Mammary epithelial cell (primary cell): ENCODE results near the gene IMMP2L.

Source experiments
- EZH2 ChIP-seq: IDR thresholded peaks from 2 replicates; pipeline ENCODE4 v1.6.1; 2012; ENCODE audit warnings: low read length, inconsistent platforms, borderline replicate concordance
- TF ChIP-seq, protein P1 (sequence below), 2 donors: IDR thresholded peaks in 1 of 2; conservative IDR thresholded peaks in 1 of 2; 2 replicates each; pipeline ENCODE4 v1.5.1; 2011 to 2012; ENCODE audit warnings: inconsistent platforms in 2 of 2, low read length in 2 of 2, mild to moderate bottlenecking in 2 of 2, control low read depth in 1 of 2, low read depth in 1 of 2; ENCODE audit not compliant: insufficient read depth in 1 of 2; ENCODE audit errors: extremely low read depth in 1 of 2

GRCh38 chr7:111530356-111530668 is 32.0 kb downstream of the IMMP2L start:
- TF ChIP-seq, protein P1, sequence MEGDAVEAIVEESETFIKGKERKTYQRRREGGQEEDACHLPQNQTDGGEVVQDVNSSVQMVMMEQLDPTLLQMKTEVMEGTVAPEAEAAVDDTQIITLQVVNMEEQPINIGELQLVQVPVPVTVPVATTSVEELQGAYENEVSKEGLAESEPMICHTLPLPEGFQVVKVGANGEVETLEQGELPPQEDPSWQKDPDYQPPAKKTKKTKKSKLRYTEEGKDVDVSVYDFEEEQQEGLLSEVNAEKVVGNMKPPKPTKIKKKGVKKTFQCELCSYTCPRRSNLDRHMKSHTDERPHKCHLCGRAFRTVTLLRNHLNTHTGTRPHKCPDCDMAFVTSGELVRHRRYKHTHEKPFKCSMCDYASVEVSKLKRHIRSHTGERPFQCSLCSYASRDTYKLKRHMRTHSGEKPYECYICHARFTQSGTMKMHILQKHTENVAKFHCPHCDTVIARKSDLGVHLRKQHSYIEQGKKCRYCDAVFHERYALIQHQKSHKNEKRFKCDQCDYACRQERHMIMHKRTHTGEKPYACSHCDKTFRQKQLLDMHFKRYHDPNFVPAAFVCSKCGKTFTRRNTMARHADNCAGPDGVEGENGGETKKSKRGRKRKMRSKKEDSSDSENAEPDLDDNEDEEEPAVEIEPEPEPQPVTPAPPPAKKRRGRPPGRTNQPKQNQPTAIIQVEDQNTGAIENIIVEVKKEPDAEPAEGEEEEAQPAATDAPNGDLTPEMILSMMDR (conservative IDR thresholded peaks at IDR 0.05 in 1 of 2, IDR thresholded peaks at IDR 0.05 in 1 of 2; ENCODE audit: extremely low read depth in 1 of 2, insufficient read depth in 1 of 2, low read depth in 1 of 2, low read length in 2 of 2): no peak
- no peak for TF ChIP-seq EZH2
